Activated CD4-positive, alpha-beta T cell treated with anti-CD3 and anti-CD28 coated beads, Interleukin-2, amount 10 ng/mL, durations not matched to agents 7 days and 5 days (primary cell): ENCODE measurements around the gene FGF11. TPM values are rescaled to one million over a fixed set of nuclear protein-coding genes. Genes with fewer than 3 reads are reported as not detected.
"Not testable (repeated sequence)": the region's sequence is repeated elsewhere in the genome, so short reads cannot be mapped to it uniquely, and the experiment has no call there.

Source experiments
- CTCF ChIA-PET: fragments of 350-600 bp; sonication (Branson Sonifier 250); formaldehyde crosslinking; loops from one replicate; lab custom pipeline; 2021; ENCODE audit warnings: antibody characterized with exemption; lab: Charles Lee
- POLR2A ChIA-PET: fragments of 350-600 bp; sonication (Branson Sonifier 250); formaldehyde crosslinking; loops from one replicate; lab custom pipeline; 2021; ENCODE audit warnings: antibody characterized with exemption; lab: Charles Lee
- DNase-seq: peaks from one replicate; pipeline ENCODE4 v3.0.0-alpha.2; 2020
- H3K27ac Mint-ChIP-seq: one replicate; pipeline ENCODE4 v1.8.0; 2021; ENCODE audit warnings: mild to moderate bottlenecking, moderate library complexity, mixed read lengths
- H3K27me3 Mint-ChIP-seq: one replicate; pipeline ENCODE4 v1.8.0; 2021; ENCODE audit warnings: mixed read lengths
- H3K36me3 Mint-ChIP-seq: one replicate; pipeline ENCODE4 v1.8.0; 2021; ENCODE audit warnings: low read depth, mixed read lengths
- H3K4me1 Mint-ChIP-seq: one replicate; pipeline ENCODE4 v1.8.0; 2021; ENCODE audit warnings: mixed read lengths
- H3K4me3 Mint-ChIP-seq: one replicate; pipeline ENCODE4 v1.8.0; 2021; ENCODE audit warnings: mild to moderate bottlenecking, moderate library complexity, mixed read lengths
- H3K9me3 Mint-ChIP-seq: one replicate; pipeline ENCODE4 v1.8.0; 2021; ENCODE audit warnings: mixed read lengths
- total RNA-seq, 2 experiments: library from RNA; stranded (reverse); gene quantifications; one replicate each; pipeline ENCODE4 v1.2.3, GENCODE V29; 2021

Gene FGF11
- total RNA-seq, 2 experiments from 2014 or later, result 6.8 to 9.4 TPM

- ChIA-PET POLR2A (no interaction called here), CTCF (interaction anchor here (0.7 to 3.5 kb wide), 4 partner anchors 9 to 96 kb away, joined by 3 to 14 read pairs (median 4); partner anchors contain the start of gene SLC35G6)
- Mint-ChIP-seq H3K4me3 (no peak overlapping the region), H3K4me1 (peaks cover 22% of the 10 kb centered on the region), H3K27ac (no peak overlapping the region), H3K9me3 (no peaks in the 10 kb centered on the region), H3K36me3 (peaks cover 37% of the 10 kb centered on the region), H3K27me3 (no peaks in the 10 kb centered on the region)
- DNase-seq, result no peak
Measured at GRCh38 chr17:7460850-7461660, 21.7 kb downstream of the FGF11 start.

DNA sequence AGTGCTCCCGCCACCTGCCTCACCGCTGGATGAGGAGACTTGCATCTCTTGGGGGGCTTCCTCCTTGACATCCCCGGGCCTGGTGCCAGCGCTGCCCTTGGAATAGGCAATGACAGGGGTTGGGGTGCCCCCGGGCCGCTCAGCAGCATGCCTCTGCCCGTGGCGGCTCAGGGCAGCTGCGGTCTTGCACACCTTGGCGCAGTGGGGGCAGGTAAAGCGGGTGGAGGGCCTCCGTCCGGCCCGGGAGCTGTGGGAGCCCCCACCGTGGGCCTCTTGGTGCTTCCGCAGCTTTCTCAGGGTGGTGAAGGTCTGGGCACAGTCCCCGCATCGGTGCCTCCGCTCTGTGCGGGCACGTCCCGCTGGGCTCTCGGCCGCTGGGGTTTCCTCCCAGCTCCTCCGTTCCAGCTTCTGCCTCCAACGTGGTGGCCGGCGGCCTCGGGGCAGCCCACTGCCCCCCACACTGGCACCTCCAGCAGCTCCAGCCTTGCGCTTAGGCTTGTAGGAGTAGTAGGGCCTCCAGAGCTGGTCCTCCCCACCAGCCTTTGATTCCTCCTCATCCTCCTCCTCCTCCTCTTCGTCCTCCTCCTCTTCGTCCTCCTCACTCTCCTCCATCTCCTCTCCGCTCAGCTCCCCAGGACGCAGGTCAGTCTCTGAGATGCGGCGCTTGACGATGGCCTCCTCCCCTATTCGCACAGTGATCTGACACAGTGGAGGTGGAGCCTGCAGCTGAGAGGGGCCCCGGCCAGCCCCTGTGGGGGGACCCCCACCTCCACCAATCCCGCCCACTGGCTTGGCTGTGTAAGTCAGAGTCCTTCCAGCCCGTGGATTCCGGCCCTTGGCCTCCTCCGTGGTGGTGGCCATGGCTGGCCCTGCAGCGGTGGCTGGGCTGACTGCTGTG lies 23.4 kb downstream of the FGF11 start:
- ChIA-PET POLR2A (no interaction called here), CTCF (interaction anchor here (0.6 to 3.5 kb wide), 5 partner anchors 19 to 139 kb away, joined by 3 to 14 read pairs (median 3); partner anchors contain the start of gene SLC35G6)
- Mint-ChIP-seq H3K36me3 (peaks cover 27% of the 10 kb centered on the region), H3K27me3 (no peaks in the 10 kb centered on the region), H3K4me3 (no peak overlapping the region), H3K4me1 (peaks cover 22% of the 10 kb centered on the region), H3K9me3 (no peaks in the 10 kb centered on the region), H3K27ac (no peak overlapping the region)
- no peak for DNase-seq

DNA sequence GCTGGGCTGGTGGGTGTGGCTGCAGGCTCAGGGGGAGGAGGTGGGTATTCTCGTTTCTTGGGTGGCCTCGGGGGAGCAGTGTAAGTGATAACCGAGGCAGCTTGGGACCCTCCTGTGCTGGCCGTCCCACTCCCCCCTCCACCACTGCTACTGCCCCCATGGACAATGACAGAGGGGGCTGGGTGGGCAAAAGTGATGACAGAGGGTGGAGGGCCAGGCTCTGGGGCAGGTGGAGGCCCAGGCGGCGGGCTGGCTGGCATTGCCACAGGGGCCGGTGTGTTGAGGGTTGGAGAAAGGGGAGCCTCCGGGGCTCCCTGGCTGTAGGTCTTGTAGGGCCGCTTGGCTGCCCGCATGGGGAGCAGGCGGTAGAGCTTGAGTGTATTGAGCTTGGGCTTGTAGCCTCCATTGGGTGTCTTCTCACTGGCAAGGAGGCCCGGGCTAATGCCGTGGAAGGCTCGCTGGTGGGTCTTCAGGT lies 24.1 kb downstream of the FGF11 start:
- peaks cover 24% of the 10 kb centered on the region for H3K4me1 Mint-ChIP-seq
- H3K4me3 Mint-ChIP-seq, result no peak overlapping the region
- ChIA-PET CTCF (interaction anchor here (0.7 to 2.6 kb wide), 2 partner anchors 13 to 19 kb away, joined by 5 to 13 read pairs; partner anchors contain the start of gene CHRNB1), POLR2A (no interaction called here)
- no peak overlapping the region for H3K27ac Mint-ChIP-seq
- no peaks in the 10 kb centered on the region for H3K27me3 Mint-ChIP-seq
- H3K36me3 Mint-ChIP-seq, result peaks cover 27% of the 10 kb centered on the region
- no peak for DNase-seq
- H3K9me3 Mint-ChIP-seq, result no peaks in the 10 kb centered on the region

DNA sequence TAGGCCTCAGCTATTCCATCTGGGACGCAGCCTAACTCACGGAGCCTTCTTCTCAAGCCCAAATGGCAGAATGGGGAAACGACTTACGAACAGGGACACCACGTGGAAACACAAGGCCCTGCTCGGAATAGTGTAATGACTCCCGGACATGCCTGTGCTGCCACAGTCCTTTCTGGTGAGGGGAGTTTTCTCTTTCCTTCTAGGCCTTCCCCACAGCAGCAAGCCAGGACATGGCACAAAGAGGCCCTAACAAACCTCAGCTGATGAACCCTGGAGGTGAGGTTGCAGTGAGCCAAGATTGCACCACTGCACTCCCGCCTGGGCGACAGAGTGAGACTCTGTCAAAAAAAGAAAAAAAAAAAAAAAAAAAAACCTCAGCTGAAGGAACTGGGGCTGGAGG lies 24.8 kb downstream of the FGF11 start:
- H3K27ac Mint-ChIP-seq, result no peak overlapping the region
- peaks cover 23% of the 10 kb centered on the region for H3K36me3 Mint-ChIP-seq
- no peak overlapping the region for H3K4me3 Mint-ChIP-seq
- ChIA-PET CTCF (interaction anchor here (0.7 to 2.6 kb wide), 3 partner anchors 13 to 22 kb away, joined by 3 to 13 read pairs (median 5); partner anchors contain the start of gene CHRNB1), POLR2A (no interaction called here)
- no peaks in the 10 kb centered on the region for H3K9me3 Mint-ChIP-seq
- peaks cover 21% of the 10 kb centered on the region for H3K4me1 Mint-ChIP-seq
- no peaks in the 10 kb centered on the region for H3K27me3 Mint-ChIP-seq
- DNase-seq, result no peak

DNA sequence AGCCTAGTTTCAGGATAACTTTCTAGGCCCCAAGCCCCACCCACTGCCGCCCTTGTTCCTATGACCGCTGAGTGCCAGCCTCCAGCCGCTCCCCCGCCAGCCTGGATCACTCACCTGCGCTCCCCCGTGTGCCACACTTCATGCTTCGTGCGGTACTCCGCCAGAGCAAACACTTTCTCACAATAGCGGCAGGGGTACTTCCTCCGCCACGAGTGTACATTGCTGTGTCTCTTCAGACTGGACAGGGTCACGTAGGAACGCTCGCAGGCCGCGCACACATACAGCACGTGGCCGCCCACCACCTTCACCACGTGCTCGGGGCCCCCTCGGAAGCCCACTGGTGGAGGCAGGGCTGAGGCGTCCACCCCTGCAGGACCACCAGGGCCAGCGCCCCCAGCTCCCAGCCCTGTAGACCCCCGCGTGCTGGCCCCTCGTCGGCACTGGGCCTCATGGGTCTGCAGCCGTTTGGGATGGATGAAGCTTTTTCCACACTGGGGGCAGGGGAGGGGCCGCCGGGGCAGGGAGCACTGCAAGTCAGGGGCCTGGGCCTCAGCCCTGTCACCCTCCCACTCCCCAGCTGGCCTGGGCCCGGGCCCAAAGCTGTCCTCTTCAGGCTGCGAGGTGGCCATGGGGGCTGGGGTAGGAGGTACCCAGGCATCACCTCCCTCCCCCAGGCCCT lies 26.4 kb downstream of the FGF11 start:
- no peak overlapping the region for H3K27ac Mint-ChIP-seq
- ChIA-PET CTCF (interaction anchor here (2.6 kb wide), 1 partner anchor 11 kb away, joined by 13 read pairs; no protein-coding TSS in a partner anchor), POLR2A (no interaction called here)
- H3K9me3 Mint-ChIP-seq, result no peaks in the 10 kb centered on the region
- H3K36me3 Mint-ChIP-seq, result peaks cover 21% of the 10 kb centered on the region
- no peaks in the 10 kb centered on the region for H3K27me3 Mint-ChIP-seq
- no peak overlapping the region for H3K4me3 Mint-ChIP-seq
- no peak for DNase-seq
- H3K4me1 Mint-ChIP-seq, result peaks cover 16% of the 10 kb centered on the region

GRCh38 chr17:7466318-7466638 lies 27.0 kb downstream of the FGF11 start:
- POLR2A ChIA-PET, result no interaction called here
- no peak for DNase-seq
- Mint-ChIP-seq H3K9me3 (no peaks in the 10 kb centered on the region), H3K4me1 (peaks cover 17% of the 10 kb centered on the region), H3K36me3 (peaks cover 16% of the 10 kb centered on the region), H3K4me3 (no peak overlapping the region), H3K27me3 (no peaks in the 10 kb centered on the region), H3K27ac (no peak overlapping the region)
- CTCF ChIA-PET, result no interaction called here

DNA sequence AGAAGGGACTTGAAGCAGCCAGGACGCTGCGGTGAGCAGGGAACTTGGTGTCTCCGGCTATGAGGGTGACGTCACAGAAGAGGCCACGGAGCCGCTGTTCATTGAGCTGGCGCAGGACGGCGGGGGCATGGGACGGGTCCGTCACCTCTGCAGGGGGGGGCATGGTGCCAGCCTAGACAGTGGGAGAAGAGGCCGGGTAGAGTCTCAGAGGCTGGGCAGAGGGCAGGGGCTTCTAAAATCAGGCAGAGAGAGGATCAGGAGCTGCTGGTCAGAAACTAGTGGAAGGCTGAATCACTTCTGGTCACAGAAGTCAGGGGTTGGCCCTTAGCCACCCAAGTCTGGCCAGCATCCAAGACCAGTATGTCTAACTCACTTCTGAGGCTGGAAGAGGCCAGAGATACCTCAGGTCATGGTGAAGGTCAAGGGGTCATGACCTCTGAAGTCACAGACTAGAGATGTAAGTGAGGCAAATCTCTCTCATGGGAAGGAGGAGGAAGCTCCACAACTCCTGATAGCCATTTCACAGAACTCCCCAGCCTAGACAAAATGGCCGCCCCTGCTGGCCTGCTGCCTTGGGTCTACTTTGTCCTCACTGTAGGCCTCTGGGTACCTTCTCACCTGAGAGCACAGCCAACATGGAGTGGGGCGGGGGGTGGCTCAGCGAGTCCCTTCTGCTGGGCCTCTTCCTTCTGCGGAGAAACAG lies 27.5 kb downstream of the FGF11 start:
- no peaks in the 10 kb centered on the region for H3K27me3 Mint-ChIP-seq
- no peak overlapping the region for H3K4me3 Mint-ChIP-seq
- H3K4me1 Mint-ChIP-seq, result peaks cover 21% of the 10 kb centered on the region
- ChIA-PET CTCF (interaction anchor here (0.5 kb wide), 1 partner anchor 85 kb away, joined by 4 read pairs; no protein-coding TSS in a partner anchor), POLR2A (no interaction called here)
- H3K9me3 Mint-ChIP-seq, result no peaks in the 10 kb centered on the region
- peaks cover 13% of the 10 kb centered on the region for H3K36me3 Mint-ChIP-seq
- H3K27ac Mint-ChIP-seq, result peak overlapping the region; percentile 54
- no peak for DNase-seq

GRCh38 chr17:7467498-7467897 lies 28.2 kb downstream of the FGF11 start:
- H3K36me3 Mint-ChIP-seq, result peaks cover 13% of the 10 kb centered on the region
- H3K27ac Mint-ChIP-seq, result peak overlapping the region; percentile 13
- ChIA-PET CTCF (interaction anchor here (0.5 kb wide), 1 partner anchor 86 kb away, joined by 4 read pairs; no protein-coding TSS in a partner anchor), POLR2A (no interaction called here)
- H3K4me3 Mint-ChIP-seq, result no peak overlapping the region
- H3K27me3 Mint-ChIP-seq, result no peaks in the 10 kb centered on the region
- H3K9me3 Mint-ChIP-seq, result no peaks in the 10 kb centered on the region
- no peak for DNase-seq
- peaks cover 24% of the 10 kb centered on the region for H3K4me1 Mint-ChIP-seq

GRCh38 chr17:7468290-7468689 lies 29.0 kb downstream of the FGF11 start:
- Mint-ChIP-seq H3K4me3 (no peak overlapping the region), H3K4me1 (peaks cover 28% of the 10 kb centered on the region), H3K27me3 (no peaks in the 10 kb centered on the region), H3K36me3 (peaks cover 11% of the 10 kb centered on the region), H3K27ac (no peak overlapping the region), H3K9me3 (no peaks in the 10 kb centered on the region)
- ChIA-PET POLR2A (no interaction called here), CTCF (interaction anchor here (0.6 to 1.1 kb wide), 2 partner anchors 93 to 107 kb away, joined by 3 read pairs; no protein-coding TSS in a partner anchor)
- DNase-seq, result no peak

- peaks cover 31% of the 10 kb centered on the region for H3K4me1 Mint-ChIP-seq
- H3K36me3 Mint-ChIP-seq, result peaks cover 7% of the 10 kb centered on the region
- CTCF ChIA-PET, result interaction anchor here (0.6 to 1.1 kb wide), 2 partner anchors 92 to 108 kb away, joined by 3 read pairs; no protein-coding TSS in a partner anchor
- no peaks in the 10 kb centered on the region for H3K9me3 Mint-ChIP-seq
- no peak for DNase-seq
- H3K27me3 Mint-ChIP-seq, result no peaks in the 10 kb centered on the region
- no peak overlapping the region for H3K27ac Mint-ChIP-seq
- H3K4me3 Mint-ChIP-seq, result no peak overlapping the region
- POLR2A ChIA-PET, result no interaction called here
Measured at GRCh38 chr17:7468804-7469389, 29.6 kb downstream of the FGF11 start.

DNA sequence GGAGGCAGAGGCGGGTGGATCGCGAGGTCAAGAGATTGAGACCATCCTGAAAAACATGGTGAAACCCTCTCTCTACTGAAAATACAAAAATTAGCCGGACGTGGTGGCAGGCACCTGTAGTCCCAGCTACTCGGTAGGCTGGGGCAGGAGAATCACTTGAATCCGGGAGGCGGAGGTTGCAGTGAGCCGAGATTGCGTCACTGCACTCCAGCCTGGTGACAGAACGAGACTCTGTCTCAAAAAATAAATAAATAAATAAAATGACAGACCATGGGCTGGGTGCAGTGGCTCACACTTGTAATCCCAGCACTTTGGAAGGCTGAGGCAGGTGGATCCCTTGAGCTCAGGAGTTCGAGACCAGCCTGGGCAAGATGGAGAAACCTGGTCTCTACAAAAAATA lies 30.5 kb downstream of the FGF11 start:
- CTCF ChIA-PET, result interaction anchor here (0.8 to 2.0 kb wide), 3 partner anchors 9 to 33 kb away, joined by 3 to 7 read pairs (median 3); no protein-coding TSS in a partner anchor
- H3K27me3 Mint-ChIP-seq, H3K4me3 Mint-ChIP-seq, H3K27ac Mint-ChIP-seq, H3K9me3 Mint-ChIP-seq, DNase-seq, POLR2A ChIA-PET, H3K36me3 Mint-ChIP-seq: not testable (repeated sequence)
- H3K4me1 Mint-ChIP-seq, result peaks cover 31% of the 10 kb centered on the region
